Lung microvascular endothelial cell (primary cell): Measurements from ENCODE around the gene ACOX2. TPM values are rescaled to one million over a fixed set of nuclear protein-coding genes. Genes with fewer than 3 reads are reported as not detected.

Experiments used
- DNase-seq, 2 donors: peaks; one replicate each; pipeline versions ENCODE4 v3.0.0 to v3.0.0-alpha.2; 2010; ENCODE audit warnings: low read depth in 2 of 2
- total RNA-seq: library from RNA; depleted of rRNA; stranded (reverse); fragments of >200 nt; gene quantifications from 2 replicates; pipeline ENCODE4 v1.2.1, GENCODE V29; 2014

The ACOX2 gene
- total RNA-seq, 1 donor from 2014 or later = 0.60 TPM

- DNase-seq = no peak
These were observed 22.6 kb downstream of the ACOX2 start for GRCh38 chr3:58514405-58514804.

GRCh38 chr3:58508437-58508836, 28.6 kb downstream of the ACOX2 start:
- DNase-seq = no peak

- no peak for DNase-seq
These were observed 29.5 kb downstream of the ACOX2 start for GRCh38 chr3:58507356-58508078.

DNA sequence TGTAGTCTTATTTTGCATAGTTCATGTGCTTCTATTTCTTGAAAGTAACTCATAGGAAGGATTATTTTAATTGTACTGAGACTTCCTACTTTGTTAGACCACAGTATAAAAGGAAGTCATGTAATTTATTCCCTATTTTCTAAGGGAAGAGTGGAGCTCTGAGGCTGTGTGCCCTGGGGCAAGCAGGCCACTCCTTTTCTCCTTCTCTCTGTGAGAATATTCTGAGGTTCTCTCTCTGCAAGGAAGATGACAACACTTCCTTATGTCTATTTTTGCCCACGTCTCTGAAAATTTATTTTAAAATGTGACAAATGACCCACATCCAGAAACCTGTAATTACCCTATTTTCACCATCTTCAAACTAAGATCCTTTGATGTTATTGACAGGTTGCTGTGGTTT, 34.1 kb downstream of the ACOX2 start:
- no peak for DNase-seq

DNA sequence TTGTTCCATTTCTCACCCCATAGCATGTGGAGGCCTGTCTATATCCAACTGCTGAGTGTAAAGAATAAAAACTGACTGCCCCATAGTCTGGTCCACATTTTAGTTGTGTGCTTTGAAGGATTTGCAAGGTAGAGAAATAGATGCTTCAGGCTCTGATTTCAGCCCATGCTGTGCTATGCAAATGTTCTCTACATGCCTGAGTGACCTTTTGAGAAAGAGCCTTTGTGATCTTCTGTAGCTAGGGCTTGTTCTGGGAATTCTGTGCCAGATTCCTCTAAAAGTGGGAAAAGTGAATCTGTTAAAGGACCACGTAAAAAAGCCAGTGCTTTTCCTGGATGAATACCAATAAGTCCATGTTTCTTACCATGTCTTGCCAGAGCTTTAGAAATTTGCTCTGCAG, 39.9 kb downstream of the ACOX2 start:
- DNase-seq = no peak

DNA sequence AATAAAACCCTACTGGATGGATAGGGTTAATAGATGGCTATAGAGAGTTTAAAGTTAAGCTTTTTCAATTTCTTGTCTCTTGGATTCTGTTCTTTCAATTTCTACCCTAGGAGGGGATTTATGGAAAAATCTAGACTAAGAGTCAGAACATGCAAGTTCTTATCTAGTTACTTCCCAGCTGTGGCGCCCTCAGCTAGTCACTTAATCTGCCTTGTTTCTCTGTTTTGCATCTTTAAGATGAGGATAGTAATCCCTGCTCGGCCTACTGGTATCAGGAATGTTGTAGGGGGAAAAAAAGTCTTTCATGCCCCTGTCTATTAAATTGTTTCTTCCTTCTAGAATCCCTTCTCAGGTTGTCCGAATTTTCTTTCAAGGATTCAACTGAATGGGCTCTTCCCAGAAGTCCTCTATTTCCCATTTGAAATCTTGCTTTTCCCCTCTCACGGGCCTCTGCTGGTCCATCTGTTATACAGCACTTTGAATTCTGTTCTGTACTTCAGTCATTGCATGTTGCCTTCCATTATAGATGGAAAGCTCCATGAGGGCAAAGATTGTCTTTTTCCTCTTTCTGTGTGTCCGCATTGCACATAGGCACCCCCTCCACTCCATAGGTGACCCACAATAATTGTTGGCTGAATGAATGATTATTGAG, 40.7 kb downstream of the ACOX2 start:
- no peak for DNase-seq

GRCh38 chr3:58495101-58495500, 41.9 kb downstream of the ACOX2 start:
- no peak for DNase-seq

- no peak for DNase-seq
These were observed 42.9 kb downstream of the ACOX2 start for GRCh38 chr3:58494107-58494506.

- peak; percentile 26 to 51 for DNase-seq
These were observed 44.5 kb downstream of the ACOX2 start for GRCh38 chr3:58492494-58492905.

DNA sequence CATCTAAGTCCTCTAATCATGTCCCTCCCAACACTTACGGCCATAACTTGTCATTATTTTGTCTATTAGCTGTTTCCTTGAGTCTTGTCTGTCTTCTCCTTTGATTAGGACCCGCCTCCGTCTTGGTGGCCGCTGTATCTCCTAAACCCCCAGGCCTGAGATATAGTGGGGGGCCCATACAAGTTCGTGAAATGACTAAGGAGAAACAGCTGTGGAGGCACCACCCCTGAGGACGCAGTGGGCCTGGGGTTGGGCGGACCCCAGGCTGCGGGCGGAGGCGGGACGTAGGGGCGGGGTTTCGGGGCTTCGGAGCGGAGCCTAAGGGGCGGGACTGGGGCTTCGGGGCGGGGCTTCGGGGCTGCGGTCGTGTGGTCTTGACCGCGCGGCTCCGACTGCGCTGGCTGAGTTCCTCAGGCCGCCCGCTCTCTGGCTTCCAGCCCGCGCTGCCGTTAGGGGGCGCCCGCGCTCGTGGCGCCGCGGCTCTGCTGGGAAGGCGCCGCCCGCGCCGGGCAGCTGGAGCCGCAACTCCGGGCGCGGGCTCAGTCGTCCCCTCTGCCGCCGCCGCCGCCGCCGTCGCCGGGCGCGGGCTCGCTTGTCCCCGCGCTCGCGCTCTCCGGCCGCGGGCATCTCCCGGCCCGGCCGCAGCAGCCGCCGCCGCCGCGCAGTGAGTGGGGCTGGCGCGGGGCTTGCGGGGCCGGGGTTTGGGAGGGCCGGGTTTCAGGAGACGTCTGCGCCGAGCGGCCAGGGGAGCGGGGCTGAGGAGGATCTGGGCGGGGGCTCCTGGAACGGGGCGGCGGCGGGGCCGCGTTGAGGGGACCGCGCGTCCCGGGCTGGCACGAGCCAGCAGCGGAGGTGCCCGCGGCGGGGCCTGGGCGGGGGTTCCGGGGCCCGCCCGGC, 45.2 kb downstream of the ACOX2 start, which contains the start of gene KCTD6:
Gene KCTD6 (plus strand): TSS at position 591 of the 897 bp plus-strand sequence. CDS start 6,660 bp downstream, outside the sequence.
- peak; percentile 96 to 97 for DNase-seq

DNA sequence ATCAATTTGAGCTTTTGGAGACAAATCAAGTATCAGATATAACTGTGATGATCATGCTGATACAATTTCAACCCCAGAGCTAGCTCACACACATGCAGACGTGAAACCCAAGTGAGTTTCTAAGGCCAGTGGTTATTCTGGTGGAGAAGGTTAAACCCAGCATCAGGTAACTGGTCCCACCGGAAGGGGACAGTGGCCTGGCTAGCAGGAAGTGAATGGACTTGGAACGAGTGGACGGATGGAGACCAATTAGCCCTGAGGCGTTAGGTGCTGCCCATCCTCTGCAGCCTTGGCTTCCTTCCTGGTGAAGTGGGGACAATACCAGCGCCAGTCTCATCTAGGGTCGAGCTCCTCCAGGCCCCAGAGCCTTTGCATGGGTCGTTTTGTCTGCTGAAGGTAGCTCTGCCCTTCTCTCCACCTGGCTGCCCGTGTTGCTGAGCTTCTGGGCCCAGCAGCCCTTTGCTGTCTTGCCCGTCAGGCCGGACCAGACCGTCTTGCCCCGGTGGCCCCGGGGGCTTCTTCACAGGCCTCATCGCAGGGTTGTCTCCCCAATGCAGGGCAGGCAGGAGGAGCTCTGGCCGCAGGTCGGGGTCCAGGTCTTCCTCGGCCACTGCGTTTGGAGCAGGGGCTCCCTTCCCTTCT, 46.0 kb downstream of the ACOX2 start:
- no peak for DNase-seq

- no peak for DNase-seq
These were observed 48.0 kb downstream of the ACOX2 start for GRCh38 chr3:58488967-58489366.

DNA sequence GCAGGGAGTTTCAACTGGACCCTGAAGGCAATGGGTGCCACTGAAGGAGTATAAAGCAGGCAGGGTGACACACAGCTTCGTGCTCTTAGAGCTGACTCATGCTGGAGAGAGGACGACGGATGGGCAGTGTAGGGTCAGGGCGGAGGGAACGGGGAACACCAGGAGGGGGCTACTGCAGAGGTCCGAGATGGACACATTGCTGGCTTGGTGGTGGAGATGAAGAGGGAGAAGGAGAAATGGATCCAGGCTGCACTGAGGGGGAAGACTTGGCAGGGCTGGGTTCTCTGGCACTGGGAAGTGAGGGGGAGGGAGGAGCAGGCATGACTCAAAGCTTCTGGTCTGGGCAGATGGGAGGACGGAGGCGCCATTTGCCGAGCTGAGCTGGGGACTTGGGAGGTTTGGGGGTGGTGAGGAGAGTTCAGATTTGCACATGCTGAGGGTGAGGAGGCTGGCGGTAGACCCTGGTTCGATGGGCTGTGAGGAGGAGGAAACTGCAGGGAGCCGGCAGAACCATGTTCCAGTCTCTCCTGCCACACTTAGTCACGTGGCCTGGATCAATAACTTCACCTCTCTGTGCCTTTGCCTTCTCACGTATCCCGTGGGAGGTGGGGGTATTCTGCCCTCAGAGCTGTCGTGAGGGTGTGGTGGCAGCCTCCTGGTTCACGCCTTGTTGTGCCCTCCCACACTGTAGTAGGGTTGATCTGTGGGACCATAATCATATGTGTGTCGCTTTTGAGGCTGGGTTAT, 49.7 kb downstream of the ACOX2 start:
- peak in 1 of 2 donors; percentile 57 for DNase-seq

DNA sequence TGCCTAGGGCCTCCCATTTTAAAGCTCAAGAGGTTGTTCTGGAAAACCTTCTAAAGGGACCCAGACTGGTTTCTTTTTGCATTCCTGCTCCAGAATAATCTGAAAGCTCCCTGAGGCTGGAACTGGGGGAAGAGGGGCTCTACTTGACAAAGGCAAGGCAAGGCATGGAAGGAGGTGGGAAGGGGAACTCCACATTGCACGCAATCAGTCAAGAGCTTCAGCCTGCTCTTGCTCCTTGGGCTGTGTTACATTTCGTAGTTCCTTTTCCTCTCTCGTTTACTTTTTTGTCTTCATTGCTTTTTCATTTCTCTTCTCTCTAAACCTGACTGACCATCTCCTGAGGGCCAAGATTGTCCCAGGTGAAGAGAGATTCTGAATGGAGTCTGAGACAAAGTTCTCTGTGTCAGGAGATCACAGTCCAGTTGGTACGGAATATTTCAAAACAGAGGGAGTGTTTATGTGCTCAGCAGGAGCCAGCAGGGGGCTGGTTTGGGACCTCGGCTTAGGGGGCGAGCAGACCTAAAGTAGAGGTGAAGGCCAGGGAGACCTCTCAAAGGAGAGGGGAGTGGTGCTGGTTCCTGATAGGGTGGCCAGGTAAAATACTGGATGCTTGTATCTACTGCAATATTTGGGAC, 51.1 kb downstream of the ACOX2 start:
- no peak for DNase-seq

DNA sequence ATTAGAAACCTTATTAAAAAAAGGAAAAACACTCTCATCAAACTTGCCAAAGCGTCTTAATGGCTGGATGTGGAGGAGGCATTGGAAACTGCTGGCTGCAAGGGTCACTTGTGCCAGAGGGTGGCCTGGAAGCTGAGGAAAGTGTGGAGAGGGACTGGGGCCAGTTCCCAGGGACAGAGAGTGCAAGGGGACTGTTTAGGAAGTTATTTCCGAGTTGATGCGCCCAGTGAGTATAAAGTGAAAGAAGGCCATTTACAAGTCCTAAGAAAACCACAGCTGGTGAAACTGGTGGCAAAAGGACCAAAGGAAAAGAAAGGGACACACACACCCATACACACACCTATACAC, 52.3 kb downstream of the ACOX2 start:
- DNase-seq = no peak

GRCh38 chr3:58484045-58484721, 52.8 kb downstream of the ACOX2 start:
- DNase-seq = no peak

DNA sequence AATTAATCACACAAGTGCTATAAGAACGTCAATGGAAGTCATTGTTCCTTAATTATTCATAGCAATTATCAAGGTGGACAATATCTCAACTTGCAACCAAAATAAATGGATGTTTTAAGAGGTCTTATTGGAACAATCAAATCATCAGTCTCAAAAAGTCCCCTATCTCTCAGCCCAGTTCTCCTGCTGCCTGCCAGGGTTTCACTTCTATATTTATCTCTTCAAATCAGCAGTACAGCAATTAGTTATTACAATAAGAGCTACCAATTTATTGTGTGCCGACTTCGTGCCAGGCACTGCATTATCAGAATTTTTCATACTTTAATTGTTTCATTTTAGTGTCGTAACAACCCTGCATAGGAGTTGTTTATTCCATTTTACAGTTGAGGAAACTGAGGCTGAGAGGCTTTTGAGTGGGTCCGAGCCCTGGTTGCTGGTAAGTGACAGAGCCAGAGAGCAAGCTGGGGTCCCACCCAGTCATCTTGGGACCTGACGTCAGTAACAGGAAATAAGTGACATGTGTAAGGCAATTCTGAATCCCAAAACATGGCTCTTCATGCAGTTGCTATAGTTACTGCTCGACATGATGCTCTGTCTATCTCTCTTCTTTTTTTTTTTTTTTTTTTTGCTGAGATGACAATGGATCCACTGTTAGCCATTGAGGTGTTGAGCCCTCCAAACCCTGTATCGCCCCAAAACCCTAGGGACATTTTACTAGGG, 53.9 kb downstream of the ACOX2 start:
- no peak for DNase-seq

DNA sequence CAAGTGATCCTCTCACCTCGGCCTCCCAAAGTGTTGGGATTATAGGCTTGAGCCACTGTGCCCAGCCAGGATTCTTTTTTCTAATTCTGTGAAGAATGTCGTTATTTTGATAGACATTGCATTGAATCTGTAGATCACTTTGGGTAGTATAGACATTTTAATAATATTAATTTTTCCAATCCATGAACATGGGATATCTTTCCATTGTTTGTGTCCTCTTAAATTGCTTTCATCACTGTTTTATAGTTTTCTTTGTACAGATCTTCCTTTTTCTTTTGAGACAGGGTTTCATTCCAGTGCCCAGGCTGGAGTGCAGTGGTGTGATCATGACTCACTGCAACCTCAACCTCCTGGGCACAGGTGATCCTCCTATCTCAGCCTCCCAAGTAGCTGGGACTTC, 56.7 kb downstream of the ACOX2 start:
- no peak for DNase-seq

DNA sequence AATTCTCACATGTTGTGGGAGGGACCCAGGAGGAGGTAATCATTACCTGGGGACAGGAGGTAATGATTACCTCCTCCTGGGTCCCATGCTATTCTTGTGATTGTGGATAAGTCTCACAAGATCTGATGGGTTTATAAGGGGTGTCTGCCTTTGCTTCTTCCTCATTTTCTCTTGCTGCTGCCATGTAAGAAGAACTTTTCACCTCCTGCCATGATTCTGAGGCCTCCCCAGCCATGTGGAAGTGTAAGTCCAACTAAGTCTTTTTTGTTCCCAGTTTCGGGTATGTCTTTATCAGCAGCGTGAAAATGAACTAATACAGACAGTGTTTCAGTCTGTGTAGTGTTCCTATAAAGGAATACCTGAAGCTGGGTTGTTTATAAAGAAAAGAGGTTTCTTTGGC, 58.2 kb downstream of the ACOX2 start:
- no peak for DNase-seq
